AG09319 (cell line): ENCODE results near the gene RBM20.

Experiments
- DNase-seq: peaks from one replicate; pipeline ENCODE4 v3.0.0-alpha.2; 2010; ENCODE audit warnings: low read depth; ENCODE audit errors: extremely low read depth
- CTCF ChIP-seq: IDR thresholded peaks from 2 replicates; pipeline ENCODE4 v1.5.1; 2011; ENCODE audit warnings: low read depth, mild to moderate bottlenecking, inconsistent platforms, low read length, moderate library complexity

The RBM20 gene

DNA sequence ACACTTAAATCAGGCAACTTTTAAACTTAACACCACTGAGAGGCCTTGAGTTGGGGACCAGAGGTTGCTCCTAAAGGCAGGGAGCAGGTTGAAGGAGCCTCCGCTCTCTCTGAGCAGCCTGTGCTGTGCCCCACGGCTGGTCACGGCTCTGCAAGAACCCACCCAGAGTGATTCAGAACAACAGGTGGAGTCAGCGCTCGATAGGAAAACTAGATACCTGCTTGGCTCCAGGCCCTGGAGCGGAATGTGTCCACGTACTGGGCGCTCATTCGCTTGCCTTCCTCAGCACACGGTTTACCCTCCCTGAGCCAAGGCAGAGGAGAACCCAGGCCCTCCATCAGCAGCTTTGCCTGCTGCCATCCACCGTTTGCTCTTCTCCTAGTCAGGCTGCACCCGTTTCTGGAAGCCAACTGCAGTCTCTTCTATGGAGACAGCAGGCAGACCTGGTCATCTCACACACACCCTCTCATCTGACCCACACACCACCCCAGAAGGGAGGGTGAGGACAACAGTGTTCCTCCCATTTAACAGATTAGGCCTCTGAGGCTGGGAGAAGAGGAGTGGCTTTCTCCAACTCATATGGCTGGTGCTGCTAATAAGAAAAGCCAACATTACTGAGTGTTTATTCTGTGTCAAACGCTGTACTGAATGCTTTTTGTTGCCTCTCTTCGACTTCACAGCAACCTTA, 189.9 kb downstream of the RBM20 start:
- DNase-seq = no peak
- no peak for TF ChIP-seq CTCF

- no peak for TF ChIP-seq CTCF
- DNase-seq = no peak
Observed at GRCh38 chr10:110834629-110835301, 190.6 kb downstream of the RBM20 start.

- DNase-seq = no peak
Observed at GRCh38 chr10:110835841-110836240, 191.7 kb downstream of the RBM20 start.

DNA sequence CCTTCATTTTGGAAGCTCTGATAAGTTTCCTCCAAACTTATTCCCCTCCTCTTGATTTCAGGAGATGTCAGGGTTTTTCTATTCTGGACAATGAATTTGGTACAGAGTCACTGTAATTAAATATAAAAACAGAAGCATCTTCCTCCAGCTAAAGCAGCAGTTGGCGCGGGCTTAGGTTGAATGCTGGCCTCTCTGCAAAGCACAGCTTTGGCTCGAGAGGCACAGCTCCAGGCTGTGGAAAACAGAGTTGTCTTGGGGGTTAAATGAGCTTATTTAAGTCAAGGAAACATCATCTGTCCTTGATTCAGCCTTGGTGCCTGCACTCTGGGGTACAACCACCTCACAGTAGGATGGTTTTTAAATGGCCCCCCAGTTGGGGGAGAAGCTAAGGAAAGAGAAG, 192.6 kb downstream of the RBM20 start:
- no peak for TF ChIP-seq CTCF
- DNase-seq = no peak

More at GRCh38 chr10:110835841-110836240, 191.7 kb downstream of the RBM20 start:
- TF ChIP-seq CTCF = no peak

DNA sequence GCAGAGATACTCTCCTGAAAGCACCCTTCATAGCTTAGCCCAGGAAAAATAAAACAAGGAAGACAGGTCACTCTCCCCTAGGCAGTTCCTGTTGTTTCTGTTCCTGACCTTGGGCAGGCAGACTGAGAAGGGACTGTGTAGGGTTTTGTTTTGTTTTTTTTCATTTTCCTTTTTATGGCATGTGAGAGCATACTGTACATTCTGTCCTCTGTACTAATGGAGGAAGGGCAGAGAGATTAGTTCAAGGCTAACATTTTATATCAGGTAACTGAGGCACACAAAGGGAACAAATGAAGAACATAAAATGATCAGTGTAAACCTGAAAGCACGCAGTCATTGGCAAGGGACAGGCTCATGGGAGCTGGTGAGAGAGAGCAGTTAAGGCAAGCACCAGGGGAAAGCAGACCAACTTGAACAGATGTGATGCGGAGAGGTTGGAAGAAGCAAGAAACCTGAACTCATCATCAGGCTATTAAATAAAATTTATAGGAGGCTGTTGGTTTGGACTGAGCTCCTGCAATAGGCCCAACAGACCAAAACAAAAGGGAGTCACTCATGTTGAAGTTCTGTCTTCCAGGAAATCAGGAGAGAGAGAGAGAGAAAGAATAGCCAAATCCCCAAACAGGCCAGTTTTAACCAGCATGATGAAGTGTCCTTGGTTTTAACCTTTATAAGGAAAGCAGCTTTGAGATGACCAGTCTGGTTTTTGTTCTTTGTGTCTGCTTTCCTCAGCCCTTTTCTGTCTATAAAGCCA, 193.5 kb downstream of the RBM20 start:
- DNase-seq = no peak
- TF ChIP-seq CTCF = no peak

- TF ChIP-seq CTCF = no peak
- DNase-seq = no peak
Observed at GRCh38 chr10:110840225-110840922, 196.2 kb downstream of the RBM20 start.
